ENCODE results near the gene MAMDC4.

GRCh38 chr9:136852664-136853595 is 784 bp downstream of the MAMDC4 start:
- no peak for TF ChIP-seq ARNT (IDR thresholded peaks at IDR 0.05)
- no peak for TF ChIP-seq SP1 (IDR thresholded peaks at IDR 0.05)
- no peak for TF ChIP-seq FOXM1 (IDR thresholded peaks at IDR 0.05; ENCODE audit: borderline replicate concordance)
- TF ChIP-seq PKNOX1 (IDR thresholded peaks at IDR 0.05): no peak
- TF ChIP-seq BHLHE40 (IDR thresholded peaks at IDR 0.05; ENCODE audit: borderline replicate concordance): no peak
- TF ChIP-seq L3MBTL2 (conservative IDR thresholded peaks at IDR 0.05): no peak
- TF ChIP-seq SUZ12 (IDR thresholded peaks at IDR 0.05): no peak
- TF ChIP-seq HDGF (IDR thresholded peaks at IDR 0.05; ENCODE audit: borderline replicate concordance): no peak
- no peak for TF ChIP-seq FOXK2 (IDR thresholded peaks at IDR 0.05)
- no peak for TF ChIP-seq TARDBP (IDR thresholded peaks at IDR 0.05)
